ENCODE measurements around the gene SOCS1. TPM values are rescaled to one million over a fixed set of nuclear protein-coding genes. Genes with fewer than 3 reads are reported as not detected.
A peak's percentile ranks its signal among the peaks of the same experiment; 100 is the strongest.

The SOCS1 gene
- total RNA-seq, 1 donor from 2014 or later = 11.7 TPM

- Mint-ChIP-seq H3K27me3 (ENCODE audit: low read depth) (no peaks in the 10 kb centered on the region), H3K27ac (peak overlapping the region; percentile 89), H3K9me3 (no peaks in the 10 kb centered on the region), H3K36me3 (no peaks in the 10 kb centered on the region), H3K4me1 (peaks cover 12% of the 10 kb centered on the region), H3K4me3 (no peak overlapping the region)
- no peak for DNase-seq (ENCODE audit: low spot score in 2 of 2, unreplicated experiment in 2 of 2)
- TF ChIP-seq, protein P1, sequence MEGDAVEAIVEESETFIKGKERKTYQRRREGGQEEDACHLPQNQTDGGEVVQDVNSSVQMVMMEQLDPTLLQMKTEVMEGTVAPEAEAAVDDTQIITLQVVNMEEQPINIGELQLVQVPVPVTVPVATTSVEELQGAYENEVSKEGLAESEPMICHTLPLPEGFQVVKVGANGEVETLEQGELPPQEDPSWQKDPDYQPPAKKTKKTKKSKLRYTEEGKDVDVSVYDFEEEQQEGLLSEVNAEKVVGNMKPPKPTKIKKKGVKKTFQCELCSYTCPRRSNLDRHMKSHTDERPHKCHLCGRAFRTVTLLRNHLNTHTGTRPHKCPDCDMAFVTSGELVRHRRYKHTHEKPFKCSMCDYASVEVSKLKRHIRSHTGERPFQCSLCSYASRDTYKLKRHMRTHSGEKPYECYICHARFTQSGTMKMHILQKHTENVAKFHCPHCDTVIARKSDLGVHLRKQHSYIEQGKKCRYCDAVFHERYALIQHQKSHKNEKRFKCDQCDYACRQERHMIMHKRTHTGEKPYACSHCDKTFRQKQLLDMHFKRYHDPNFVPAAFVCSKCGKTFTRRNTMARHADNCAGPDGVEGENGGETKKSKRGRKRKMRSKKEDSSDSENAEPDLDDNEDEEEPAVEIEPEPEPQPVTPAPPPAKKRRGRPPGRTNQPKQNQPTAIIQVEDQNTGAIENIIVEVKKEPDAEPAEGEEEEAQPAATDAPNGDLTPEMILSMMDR (IDR thresholded peaks at IDR 0.05; ENCODE audit: unreplicated experiment) = no peak
Observed at GRCh38 chr16:11273721-11274324, 17.8 kb upstream of the SOCS1 start.

- Mint-ChIP-seq H3K27ac (peak within 1 kb of the TSS; percentile 89), H3K9me3 (no peaks in the 10 kb centered on the region), H3K4me1 (peaks cover 12% of the 10 kb centered on the region), H3K27me3 (ENCODE audit: low read depth) (no peaks in the 10 kb centered on the region), H3K4me3 (no peak within 1 kb of the TSS), H3K36me3 (no peaks in the 10 kb centered on the region)
- TF ChIP-seq, protein P1 (IDR thresholded peaks at IDR 0.05; ENCODE audit: unreplicated experiment) = no peak
- DNase-seq (ENCODE audit: low spot score in 2 of 2, unreplicated experiment in 2 of 2) = no peak
Observed at GRCh38 chr16:11272921-11273720, 17.1 kb upstream of the SOCS1 start, which contains the start of gene PRM3. PRM3 (minus strand) TSS chr16:11273629; CDS start chr16:11273595, 34 bp downstream.

- peaks cover 12% of the 10 kb centered on the region for H3K4me1 Mint-ChIP-seq
- H3K27me3 Mint-ChIP-seq (ENCODE audit: low read depth) = no peaks in the 10 kb centered on the region
- no peaks in the 10 kb centered on the region for H3K36me3 Mint-ChIP-seq
- H3K27ac Mint-ChIP-seq = no peak overlapping the region
- TF ChIP-seq, protein P1 (IDR thresholded peaks at IDR 0.05; ENCODE audit: unreplicated experiment) = no peak
- H3K4me3 Mint-ChIP-seq = no peak overlapping the region
- no peaks in the 10 kb centered on the region for H3K9me3 Mint-ChIP-seq
- DNase-seq (ENCODE audit: low spot score in 2 of 2, unreplicated experiment in 2 of 2) = no peak
Observed at GRCh38 chr16:11272484-11272883, 16.5 kb upstream of the SOCS1 start.

DNA sequence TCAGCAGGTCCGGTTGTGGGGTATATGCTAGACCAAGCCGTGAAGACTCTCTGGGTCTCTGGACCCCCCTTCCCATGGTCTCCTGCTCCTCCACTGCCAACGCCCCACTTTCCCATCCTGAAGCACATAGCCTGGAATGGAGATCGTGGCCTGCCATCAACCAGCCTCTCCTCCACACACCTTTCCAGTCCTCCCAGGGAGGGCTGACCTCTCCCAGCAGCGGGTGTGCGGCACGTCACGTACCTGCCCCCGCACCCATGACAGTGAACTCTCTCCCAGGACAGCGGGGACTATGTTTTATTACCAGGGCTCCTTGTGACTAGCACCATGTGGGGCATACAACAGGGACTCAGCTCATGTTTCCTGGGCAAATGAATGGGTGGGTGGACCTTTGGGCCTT lies 15.6 kb upstream of the SOCS1 start:
- Mint-ChIP-seq H3K4me1 (peaks cover 12% of the 10 kb centered on the region), H3K27me3 (ENCODE audit: low read depth) (no peaks in the 10 kb centered on the region), H3K4me3 (no peak overlapping the region), H3K9me3 (no peaks in the 10 kb centered on the region), H3K36me3 (no peaks in the 10 kb centered on the region), H3K27ac (no peak overlapping the region)
- TF ChIP-seq, protein P1 (IDR thresholded peaks at IDR 0.05; ENCODE audit: unreplicated experiment) = no peak
- DNase-seq (ENCODE audit: low spot score in 2 of 2, unreplicated experiment in 2 of 2) = no peak

DNA sequence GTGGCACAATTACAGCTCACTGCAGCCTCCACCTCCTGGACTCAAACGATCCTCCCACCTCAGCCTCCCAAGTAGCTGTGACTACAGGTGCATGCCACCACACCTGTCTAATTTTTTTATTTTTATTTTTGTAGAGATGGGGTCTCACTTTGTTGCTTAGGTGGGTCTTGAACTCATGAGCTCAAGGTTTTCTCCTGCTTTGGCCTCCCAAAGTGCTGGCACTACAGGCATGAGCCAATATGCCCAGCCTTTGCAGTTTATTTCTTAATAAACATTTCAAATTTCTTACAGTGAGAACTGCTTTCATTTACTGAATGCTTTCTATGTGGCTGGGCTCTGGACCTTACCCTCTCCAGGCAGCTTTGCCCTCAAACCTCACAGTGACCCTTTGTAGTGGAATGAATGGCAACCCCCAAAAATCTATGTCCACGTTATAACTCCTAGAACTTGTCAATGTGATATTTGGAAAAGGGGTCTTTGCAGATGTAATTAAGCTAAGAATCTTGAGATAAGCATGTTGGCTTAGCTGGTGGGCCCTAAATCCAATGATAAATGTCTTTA lies 14.7 kb upstream of the SOCS1 start:
- DNase-seq (ENCODE audit: low spot score in 2 of 2, unreplicated experiment in 2 of 2) = no peak
- Mint-ChIP-seq H3K27ac (no peak overlapping the region), H3K36me3 (no peaks in the 10 kb centered on the region), H3K4me1 (peaks cover 12% of the 10 kb centered on the region), H3K27me3 (ENCODE audit: low read depth) (no peaks in the 10 kb centered on the region), H3K9me3 (no peaks in the 10 kb centered on the region), H3K4me3 (no peak overlapping the region)
- TF ChIP-seq, protein P1 (IDR thresholded peaks at IDR 0.05; ENCODE audit: unreplicated experiment) = no peak
